H1 (cell line): Measurements from ENCODE around the gene UBE2E1. TPM values are rescaled to one million over a fixed set of nuclear protein-coding genes. Genes with fewer than 3 reads are reported as not detected.

Experiments used
- BCL11A ChIP-seq, 2 experiments: IDR thresholded peaks; one replicate each; pipeline ENCODE4 v1.6.1; 2011; ENCODE audit warnings: low read depth in 2 of 2, low read length in 2 of 2, mild to moderate bottlenecking in 2 of 2
- CBX8 ChIP-seq: fragments of 300-800, 300-1000 bp; sonication (generic); IDR thresholded peaks from 2 replicates; pipeline ENCODE4 v1.7.1; 2016; ENCODE audit warnings: low read depth, low read length, borderline replicate concordance
- CEBPB ChIP-seq: IDR thresholded peaks from 2 replicates; pipeline ENCODE4 v1.6.1; 2012; ENCODE audit warnings: low read depth, low read length
- CHD2 ChIP-seq: IDR thresholded peaks from 2 replicates; pipeline ENCODE4 v1.6.1; 2012; ENCODE audit warnings: low read length, improper control_type of control experiment
- GABPA ChIP-seq: IDR thresholded peaks from 2 replicates; pipeline ENCODE4 v1.6.1; 2011; ENCODE audit warnings: mild to moderate bottlenecking, low read length, moderate library complexity, borderline replicate concordance; ENCODE audit not compliant: insufficient read depth
- KDM4A ChIP-seq: IDR thresholded peaks from one replicate; pipeline ENCODE4 v1.7.1; 2012; ENCODE audit warnings: low read depth, mild to moderate bottlenecking, moderate library complexity, low read length, inconsistent platforms; ENCODE audit not compliant: severe bottlenecking
- KDM5A ChIP-seq: fragments of 200-600 bp; IDR thresholded peaks from 2 replicates; pipeline ENCODE4 v1.7.1; 2012; ENCODE audit warnings: mild to moderate bottlenecking, low read length, inconsistent platforms, mixed read lengths
- MAFK ChIP-seq: IDR thresholded peaks from 2 replicates; pipeline ENCODE4 v1.6.1; 2012; ENCODE audit warnings: low read depth, mild to moderate bottlenecking, improper control_type of control experiment, low read length
- NRF1 ChIP-seq: IDR thresholded peaks from 2 replicates; pipeline ENCODE4 v1.6.1; 2011; ENCODE audit warnings: mild to moderate bottlenecking, low read depth, low read length, improper control_type of control experiment
- PHF8 ChIP-seq: fragments of 200-600 bp; sonication (generic); conservative IDR thresholded peaks from 2 replicates; pipeline ENCODE4 v1.7.1; 2012; ENCODE audit warnings: low read depth, mild to moderate bottlenecking, inconsistent platforms, low read length, moderate library complexity
- POU5F1 ChIP-seq: IDR thresholded peaks from 2 replicates; pipeline ENCODE4 v1.6.1; 2011; ENCODE audit warnings: low read depth, mild to moderate bottlenecking, low read length, moderate library complexity
- RAD21 ChIP-seq, 2 experiments: IDR thresholded peaks in 1 of 2; conservative IDR thresholded peaks in 1 of 2; 2 replicates each; pipeline ENCODE4 v1.6.1; 2011; ENCODE audit warnings: low read depth in 2 of 2, low read length in 2 of 2, improper control_type of control experiment in 1 of 2, inconsistent platforms in 1 of 2, mild to moderate bottlenecking in 1 of 2, moderate library complexity in 1 of 2
- RBBP5 ChIP-seq: IDR thresholded peaks from 2 replicates; pipeline ENCODE4 v1.7.1; 2012; ENCODE audit warnings: low read depth, mild to moderate bottlenecking, inconsistent platforms, low read length, moderate library complexity, borderline replicate concordance
- SIN3A ChIP-seq, 2 experiments: IDR thresholded peaks in 1 of 2; conservative IDR thresholded peaks in 1 of 2; 2 replicates each; pipeline ENCODE4 v1.6.1; 2011 to 2012; ENCODE audit warnings: low read length in 2 of 2, improper control_type of control experiment in 1 of 2, low read depth in 1 of 2, mild to moderate bottlenecking in 1 of 2
- SIRT6 ChIP-seq: IDR thresholded peaks from one replicate; pipeline ENCODE4 v1.7.1; 2012; ENCODE audit warnings: low read length, inconsistent platforms
- SP1 ChIP-seq: IDR thresholded peaks from 2 replicates; pipeline ENCODE4 v1.6.1; 2011; ENCODE audit warnings: low read depth, low read length
- SP4 ChIP-seq: IDR thresholded peaks from 2 replicates; pipeline ENCODE4 v1.6.1; 2012; ENCODE audit warnings: low read length, inconsistent platforms
- SUZ12 ChIP-seq: fragments of 200-600 bp; sonication (generic); IDR thresholded peaks from 2 replicates; pipeline ENCODE4 v1.6.1; 2012; ENCODE audit warnings: mild to moderate bottlenecking, inconsistent platforms, low read length, moderate library complexity, mixed read lengths
- YY1 ChIP-seq: IDR thresholded peaks from 2 replicates; pipeline ENCODE4 v1.6.1; 2011; ENCODE audit warnings: low read depth, mild to moderate bottlenecking, low read length
- polyA plus RNA-seq, 7 experiments: library from polyadenylated mRNA; depleted of rRNA in 3 of 7; stranded (reverse) in 5 of 7; unstranded in 2 of 7; fragments of >200 nt in 5 of 7; fragments of 200-250 nt in 2 of 7; gene quantifications; 1 replicate in 5 of 7; 2 replicates in 1 of 7; 4 replicates in 1 of 7; pipeline versions ENCODE4 v1.2.1 to v1.2.3, GENCODE V29; 2011 to 2013; ENCODE audit warnings: missing spikeins in 2 of 7, mixed read lengths in 2 of 7
- total RNA-seq: library from RNA; stranded (reverse); fragmentation: NEBNext Ultra II Directional; extraction: Animal tissue kit (Norgen Biotek cat#: 25700); gene quantifications from 2 replicates; pipeline ENCODE4 v1.2.1, GENCODE V29; 2021
- TF ChIP-seq, protein P1 (sequence below): IDR thresholded peaks from 2 replicates; pipeline ENCODE4 v1.6.1; 2012; ENCODE audit warnings: inconsistent platforms
- TF ChIP-seq, protein P2 (sequence below), 3 experiments: IDR thresholded peaks; 1 replicate in 2 of 3; 2 replicates in 1 of 3; pipeline versions ENCODE4 v1.5.1 to v1.6.1; 2011; ENCODE audit warnings: low read length in 3 of 3, mild to moderate bottlenecking in 3 of 3, inconsistent platforms in 2 of 3, low read depth in 1 of 3, moderate library complexity in 1 of 3; ENCODE audit not compliant: insufficient read depth in 1 of 3; ENCODE audit errors: control extremely low read depth in 1 of 3

Gene UBE2E1
- total and polyA plus RNA-seq, 2 of the 8 experiments (the other 6 are each of a cell fraction or from before 2014, with no cell fraction given) = 109 to 141 TPM

DNA sequence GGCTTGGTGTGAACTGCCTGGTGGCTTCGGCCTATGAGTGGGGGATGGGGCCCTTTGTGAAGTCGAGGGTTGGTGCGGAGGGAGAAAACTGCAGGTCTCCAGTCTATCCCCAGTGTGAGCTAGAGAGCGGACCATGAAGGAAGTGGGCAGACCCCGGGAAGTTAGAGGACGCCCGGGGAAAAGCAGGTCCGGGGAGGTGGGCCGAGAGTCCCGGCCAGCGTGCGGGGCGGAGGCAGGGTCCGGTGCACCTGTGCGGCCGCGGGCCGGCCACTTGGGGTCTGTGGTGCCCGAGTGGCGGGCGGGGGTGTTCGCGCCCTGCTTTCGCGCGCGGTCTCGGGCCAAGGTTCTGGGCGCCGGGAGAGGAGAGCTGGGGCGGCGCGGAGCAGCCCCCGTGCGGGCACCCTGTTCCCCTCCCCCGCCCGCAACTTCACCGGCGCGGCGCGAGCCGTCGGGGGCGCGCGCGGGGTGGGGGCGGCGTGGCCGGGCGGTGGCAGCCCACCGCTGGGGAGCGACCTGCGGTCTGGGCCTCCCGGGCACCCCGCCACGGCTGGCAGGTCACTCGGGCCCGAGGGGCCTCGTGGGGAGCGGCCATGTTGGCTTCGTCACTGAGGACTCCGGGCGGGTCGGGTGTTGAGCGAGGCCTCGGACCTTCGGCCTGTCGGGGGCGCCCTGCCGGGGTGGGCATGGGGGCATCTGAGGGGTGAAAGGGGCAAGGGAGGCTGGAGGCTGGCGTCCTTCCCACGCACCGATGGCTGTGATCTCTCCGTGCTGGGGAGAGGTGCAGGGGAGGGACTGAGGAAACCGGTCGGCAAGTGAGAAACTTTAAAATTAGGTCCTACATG is 4.8 kb downstream of the UBE2E1 start (continued):
- TF ChIP-seq NRF1 = no peak
- TF ChIP-seq SP1 = no peak; the same call in none of the 2 replicates
- TF ChIP-seq YY1 = peak; percentile 90
- TF ChIP-seq, protein P1, sequence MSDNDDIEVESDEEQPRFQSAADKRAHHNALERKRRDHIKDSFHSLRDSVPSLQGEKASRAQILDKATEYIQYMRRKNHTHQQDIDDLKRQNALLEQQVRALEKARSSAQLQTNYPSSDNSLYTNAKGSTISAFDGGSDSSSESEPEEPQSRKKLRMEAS = peak; percentile 61
- TF ChIP-seq MAFK = no peak
- peak; percentile 80 for TF ChIP-seq PHF8
- TF ChIP-seq, protein P2, sequence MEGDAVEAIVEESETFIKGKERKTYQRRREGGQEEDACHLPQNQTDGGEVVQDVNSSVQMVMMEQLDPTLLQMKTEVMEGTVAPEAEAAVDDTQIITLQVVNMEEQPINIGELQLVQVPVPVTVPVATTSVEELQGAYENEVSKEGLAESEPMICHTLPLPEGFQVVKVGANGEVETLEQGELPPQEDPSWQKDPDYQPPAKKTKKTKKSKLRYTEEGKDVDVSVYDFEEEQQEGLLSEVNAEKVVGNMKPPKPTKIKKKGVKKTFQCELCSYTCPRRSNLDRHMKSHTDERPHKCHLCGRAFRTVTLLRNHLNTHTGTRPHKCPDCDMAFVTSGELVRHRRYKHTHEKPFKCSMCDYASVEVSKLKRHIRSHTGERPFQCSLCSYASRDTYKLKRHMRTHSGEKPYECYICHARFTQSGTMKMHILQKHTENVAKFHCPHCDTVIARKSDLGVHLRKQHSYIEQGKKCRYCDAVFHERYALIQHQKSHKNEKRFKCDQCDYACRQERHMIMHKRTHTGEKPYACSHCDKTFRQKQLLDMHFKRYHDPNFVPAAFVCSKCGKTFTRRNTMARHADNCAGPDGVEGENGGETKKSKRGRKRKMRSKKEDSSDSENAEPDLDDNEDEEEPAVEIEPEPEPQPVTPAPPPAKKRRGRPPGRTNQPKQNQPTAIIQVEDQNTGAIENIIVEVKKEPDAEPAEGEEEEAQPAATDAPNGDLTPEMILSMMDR (IDR thresholded peaks at IDR 0.05; ENCODE audit: control extremely low read depth in 1 of 3, insufficient read depth in 1 of 3, low read depth in 1 of 3, low read length in 3 of 3) = peak; percentile 8 to 50 (median 14); a peak in 2 of 4 replicates
- TF ChIP-seq SIRT6 = no peak
- TF ChIP-seq SP4 = no peak
- TF ChIP-seq CEBPB = no peak
- TF ChIP-seq RBBP5 = peak; percentile 89
- TF ChIP-seq SUZ12 = no peak
- peak; percentile 69 for TF ChIP-seq KDM4A
- no peak; a peak in 1 of 4 replicates for TF ChIP-seq SIN3A (conservative IDR thresholded peaks at IDR 0.05 in 1 of 2, IDR thresholded peaks at IDR 0.05 in 1 of 2; ENCODE audit: low read depth in 1 of 2, low read length in 2 of 2)
- TF ChIP-seq GABPA = no peak
- TF ChIP-seq KDM5A = no peak
- peak; percentile 32; the same call in 1 of the 2 replicates for TF ChIP-seq CHD2
- peak in 1 of 2 experiments; percentile 32; a peak in 2 of 4 replicates for TF ChIP-seq RAD21 (IDR thresholded peaks at IDR 0.05 in 1 of 2, conservative IDR thresholded peaks at IDR 0.05 in 1 of 2; ENCODE audit: low read depth in 2 of 2, low read length in 2 of 2)
- no peak for TF ChIP-seq CBX8
- no peak for TF ChIP-seq POU5F1
- TF ChIP-seq BCL11A (IDR thresholded peaks at IDR 0.05; ENCODE audit: low read depth in 2 of 2, low read length in 2 of 2) = no peak
